Neural progenitor cell (in vitro differentiated cells): ENCODE measurements around the gene PLAAT2. TPM values are rescaled to one million over a fixed set of nuclear protein-coding genes. Genes with fewer than 3 reads are reported as not detected.

Experiments used
- DNase-seq: peaks from one replicate; pipeline ENCODE4 v3.0.0-alpha.2; 2016; ENCODE audit warnings: low spot score
- H2AFZ ChIP-seq: fragments of 200-600 bp; sonication (generic); replicated peaks from 2 replicates; pipeline ENCODE4 v1.6.1; 2016; ENCODE audit warnings: antibody characterized with exemption
- H3F3A ChIP-seq: fragments of 200-600 bp; sonication (generic); 2 replicates; pipeline ENCODE4 v1.6.1; 2016; ENCODE audit warnings: antibody characterized with exemption, low read depth
- H3K27ac ChIP-seq: fragments of 200-600 bp; sonication (generic); 2 replicates; pipeline ENCODE4 v1.5.1; 2016; ENCODE audit warnings: mild to moderate bottlenecking
- H3K27me3 ChIP-seq: fragments of 200-600 bp; sonication (generic); 2 replicates; pipeline ENCODE4 v1.6.1; 2016; ENCODE audit warnings: mild to moderate bottlenecking, moderate library complexity
- H3K36me3 ChIP-seq: fragments of 200-600 bp; sonication (generic); 2 replicates; pipeline ENCODE4 v1.5.1; 2016
- H3K4me1 ChIP-seq: fragments of 200-600 bp; sonication (generic); 2 replicates; pipeline ENCODE4 v1.6.1; 2016; ENCODE audit warnings: mixed run types
- H3K4me2 ChIP-seq: fragments of 200-600 bp; sonication (generic); 2 replicates; pipeline ENCODE4 v1.6.1; 2016
- H3K4me3 ChIP-seq: fragments of 200-600 bp; sonication (generic); 2 replicates; pipeline ENCODE4 v1.5.1; 2016
- H3K79me2 ChIP-seq: fragments of 200-600 bp; sonication (generic); 2 replicates; pipeline ENCODE4 v1.6.1; 2016; ENCODE audit warnings: low read depth
- H3K9ac ChIP-seq: fragments of 200-600 bp; sonication (generic); 2 replicates; pipeline ENCODE4 v1.6.1; 2016
- H3K9me3 ChIP-seq: fragments of 200-600 bp; sonication (generic); 2 replicates; pipeline ENCODE4 v1.5.1; 2016; ENCODE audit warnings: low read depth
- H4K20me1 ChIP-seq: fragments of 200-600 bp; sonication (generic); 2 replicates; pipeline ENCODE4 v1.6.1; 2016; ENCODE audit warnings: low read depth
- H3K27ac Mint-ChIP-seq: 3 replicates; pipeline ENCODE4 v1.8.0; 2021; ENCODE audit warnings: mixed read lengths
- H3K27me3 Mint-ChIP-seq: 2 replicates; pipeline ENCODE4 v1.8.0; 2022; ENCODE audit warnings: low read depth, mild to moderate bottlenecking, inconsistent platforms, moderate library complexity, mixed read lengths; ENCODE audit not compliant: insufficient read depth
- H3K36me3 Mint-ChIP-seq: 3 replicates; pipeline ENCODE4 v1.8.0; 2021; ENCODE audit warnings: mixed read lengths
- H3K4me1 Mint-ChIP-seq: 3 replicates; pipeline ENCODE4 v1.8.0; 2021; ENCODE audit warnings: mixed read lengths
- H3K4me3 Mint-ChIP-seq: 3 replicates; pipeline ENCODE4 v1.8.0; 2021; ENCODE audit warnings: mild to moderate bottlenecking, moderate library complexity, mixed read lengths
- H3K9me3 Mint-ChIP-seq: 3 replicates; pipeline ENCODE4 v1.8.0; 2020; ENCODE audit warnings: mixed read lengths
- CTCF ChIP-seq: fragments of 200-600 bp; sonication (generic); IDR thresholded peaks from 2 replicates; pipeline ENCODE4 v1.5.1; 2017; ENCODE audit warnings: antibody characterized with exemption, mild to moderate bottlenecking
- EZH2 ChIP-seq: fragments of 200-600 bp; sonication (generic); IDR thresholded peaks from 2 replicates; pipeline ENCODE4 v1.6.1; 2017; ENCODE audit warnings: antibody characterized with exemption, mild to moderate bottlenecking, moderate library complexity
- EZH2phosphoT487 ChIP-seq: fragments of 200-600 bp; sonication (generic); IDR thresholded peaks from 2 replicates; pipeline ENCODE4 v1.6.1; 2017; ENCODE audit warnings: antibody characterized with exemption
- total RNA-seq: library from RNA; depleted of rRNA; stranded (reverse); fragments of >200 nt; gene quantifications from 2 replicates; pipeline ENCODE4 v1.2.3, GENCODE V29; 2015; ENCODE audit warnings: low replicate concordance

Gene PLAAT2
- total RNA-seq, result not detected in 2 replicates

- Histone ChIP-seq H3F3A (no peaks in the 10 kb centered on the region), H3K27ac (no peak within 1 kb of the TSS), H3K79me2 (no peaks in the 10 kb centered on the region), H3K4me1 (no peaks in the 10 kb centered on the region), H3K4me3 (no peak within 1 kb of the TSS), H2AFZ (no peak within 1 kb of the TSS), H3K27me3 (no peaks in the 10 kb centered on the region), H3K9me3 (no peaks in the 10 kb centered on the region), H4K20me1 (no peaks in the 10 kb centered on the region), H3K9ac (no peak within 1 kb of the TSS), H3K36me3 (no peaks in the 10 kb centered on the region), H3K4me2 (no peak within 1 kb of the TSS)
- no peak for TF ChIP-seq EZH2
- no peak for TF ChIP-seq EZH2phosphoT487
- no peak for TF ChIP-seq CTCF
- peaks cover 10% of the 10 kb centered on the region for H3K27me3 Mint-ChIP-seq
- no peak for DNase-seq
- H3K4me3 Mint-ChIP-seq, result peak within 1 kb of the TSS; percentile 0
- peaks cover 24% of the 10 kb centered on the region for H3K4me1 Mint-ChIP-seq
- H3K9me3 Mint-ChIP-seq, result no peaks in the 10 kb centered on the region
- peak within 1 kb of the TSS; percentile 10 for H3K27ac Mint-ChIP-seq
- no peaks in the 10 kb centered on the region for H3K36me3 Mint-ChIP-seq
These were observed at the start of gene PLAAT2 for GRCh38 chr11:63563201-63564055. PLAAT2 (minus strand) TSS chr11:63563379; CDS start chr11:63563324, 55 bp downstream.

- TF ChIP-seq EZH2 (no peak), CTCF (no peak), EZH2phosphoT487 (no peak)
- H3K27ac Mint-ChIP-seq, result no peak overlapping the region
- H3K36me3 ChIP-seq, result no peaks in the 10 kb centered on the region
- H3K9ac ChIP-seq, result no peak overlapping the region
- no peak overlapping the region for H3K4me3 ChIP-seq
- H3K4me2 ChIP-seq, result no peak overlapping the region
- peaks cover 38% of the 10 kb centered on the region for H3K27me3 ChIP-seq
- H3K27ac ChIP-seq, result no peak overlapping the region
- H3K79me2 ChIP-seq, result no peaks in the 10 kb centered on the region
- peaks cover 30% of the 10 kb centered on the region for H3K27me3 Mint-ChIP-seq
- H3K9me3 ChIP-seq, result no peaks in the 10 kb centered on the region
- H3F3A ChIP-seq, result peaks cover 35% of the 10 kb centered on the region
- no peaks in the 10 kb centered on the region for H4K20me1 ChIP-seq
- no peaks in the 10 kb centered on the region for H3K36me3 Mint-ChIP-seq
- no peak overlapping the region for H2AFZ ChIP-seq
- H3K4me3 Mint-ChIP-seq, result no peak overlapping the region
- H3K4me1 ChIP-seq, result peaks cover 12% of the 10 kb centered on the region
- no peak for DNase-seq
- H3K9me3 Mint-ChIP-seq, result no peaks in the 10 kb centered on the region
- peaks cover 20% of the 10 kb centered on the region for H3K4me1 Mint-ChIP-seq
These were observed 49.0 kb upstream of the PLAAT2 start for GRCh38 chr11:63612181-63612580.

GRCh38 chr11:63611395-63611747 lies 48.2 kb upstream of the PLAAT2 start:
- Mint-ChIP-seq H3K27me3 (peaks cover 32% of the 10 kb centered on the region), H3K4me1 (peaks cover 23% of the 10 kb centered on the region), H3K4me3 (no peak overlapping the region), H3K36me3 (no peaks in the 10 kb centered on the region), H3K27ac (peak overlapping the region; percentile 9), H3K9me3 (no peaks in the 10 kb centered on the region)
- Histone ChIP-seq H3K27ac (no peak overlapping the region), H3K4me2 (peak overlapping the region; percentile 46), H3K4me1 (peaks cover 12% of the 10 kb centered on the region), H3K9me3 (no peaks in the 10 kb centered on the region), H3F3A (peaks cover 35% of the 10 kb centered on the region), H3K36me3 (no peaks in the 10 kb centered on the region), H3K27me3 (peaks cover 38% of the 10 kb centered on the region), H3K79me2 (no peaks in the 10 kb centered on the region), H3K9ac (no peak overlapping the region), H4K20me1 (no peaks in the 10 kb centered on the region), H3K4me3 (no peak overlapping the region), H2AFZ (no peak overlapping the region)
- TF ChIP-seq EZH2 (peak; percentile 8), CTCF (no peak)
- no peak for DNase-seq
